ENCODE results near the gene CD151. TPM values are rescaled to one million over a fixed set of nuclear protein-coding genes. Genes with fewer than 3 reads are reported as not detected.

The CD151 gene
- total RNA-seq, 1 experiment from 2014 or later: 226 TPM

GRCh38 chr11:837189-837989 lies 4.6 kb downstream of the CD151 start:
- in situ Hi-C loops (cut with HindIII; ENCODE audit: low sequenced_read_pairs): no loop called here

GRCh38 chr11:837990-838307 lies 5.2 kb downstream of the CD151 start:
- no peak for DNase-seq (ENCODE audit: low spot score)
- in situ Hi-C loops (cut with HindIII; ENCODE audit: low sequenced_read_pairs): no loop called here

More at GRCh38 chr11:837189-837989, 4.6 kb downstream of the CD151 start:
- DNase-seq (ENCODE audit: low spot score): no peak

GRCh38 chr11:838441-839279 lies 5.9 kb downstream of the CD151 start:
- in situ Hi-C loops (cut with HindIII; ENCODE audit: low sequenced_read_pairs): no loop called here
- no peak for DNase-seq (ENCODE audit: low spot score)

- DNase-seq (ENCODE audit: low spot score): no peak
- in situ Hi-C loops (cut with HindIII; ENCODE audit: low sequenced_read_pairs): no loop called here
These were observed 6.5 kb downstream of the CD151 start for GRCh38 chr11:839280-839623.

- no peak for DNase-seq (ENCODE audit: low spot score)
- in situ Hi-C loops (cut with HindIII; ENCODE audit: low sequenced_read_pairs): no loop called here
These were observed 7.3 kb downstream of the CD151 start for GRCh38 chr11:839875-840617.

- no peak for DNase-seq (ENCODE audit: low spot score)
- in situ Hi-C loops (cut with HindIII; ENCODE audit: low sequenced_read_pairs): no loop called here
These were observed 9.2 kb downstream of the CD151 start for GRCh38 chr11:841981-842369.

- in situ Hi-C loops (cut with HindIII; ENCODE audit: low sequenced_read_pairs): no loop called here
- DNase-seq (ENCODE audit: low spot score): peak; percentile 84
These were observed 9.7 kb downstream of the CD151 start, which contains the start of the genes POLR2L and TSPAN4 for GRCh38 chr11:842370-843002. Gene POLR2L (minus strand): TSS chr11:842529. CDS start chr11:842508, 21 bp downstream. Gene TSPAN4 (plus strand): TSS chr11:842852. CDS start chr11:850305, 7,453 bp downstream.

- no peak for DNase-seq (ENCODE audit: low spot score)
- in situ Hi-C loops (cut with HindIII; ENCODE audit: low sequenced_read_pairs): no loop called here
These were observed 10.5 kb downstream of the CD151 start for GRCh38 chr11:843086-843734.

GRCh38 chr11:843818-844692 lies 11.3 kb downstream of the CD151 start:
- DNase-seq (ENCODE audit: low spot score): peak; percentile 65

GRCh38 chr11:844693-845644 lies 12.2 kb downstream of the CD151 start:
- in situ Hi-C loops (cut with HindIII; ENCODE audit: low sequenced_read_pairs): no loop called here
- peak; percentile 67 for DNase-seq (ENCODE audit: low spot score)

More at GRCh38 chr11:843818-844692, 11.3 kb downstream of the CD151 start:
- in situ Hi-C loops (cut with HindIII; ENCODE audit: low sequenced_read_pairs): no loop called here

GRCh38 chr11:845872-846495 lies 13.2 kb downstream of the CD151 start:
- no peak for DNase-seq (ENCODE audit: low spot score)
- in situ Hi-C loops (cut with HindIII; ENCODE audit: low sequenced_read_pairs): no loop called here

- in situ Hi-C loops (cut with HindIII; ENCODE audit: low sequenced_read_pairs): no loop called here
- no peak for DNase-seq (ENCODE audit: low spot score)
These were observed 13.8 kb downstream of the CD151 start for GRCh38 chr11:846496-847098.

- DNase-seq (ENCODE audit: low spot score): no peak
- in situ Hi-C loops (cut with HindIII; ENCODE audit: low sequenced_read_pairs): no loop called here
These were observed 15.1 kb downstream of the CD151 start for GRCh38 chr11:847876-848275.

- DNase-seq (ENCODE audit: low spot score): peak; percentile 64
These were observed 15.7 kb downstream of the CD151 start for GRCh38 chr11:848380-848931.

GRCh38 chr11:849104-849824 lies 16.5 kb downstream of the CD151 start:
- no peak for DNase-seq (ENCODE audit: low spot score)
- in situ Hi-C loops (cut with HindIII; ENCODE audit: low sequenced_read_pairs): no loop called here

More at GRCh38 chr11:848380-848931, 15.7 kb downstream of the CD151 start:
- in situ Hi-C loops (cut with HindIII; ENCODE audit: low sequenced_read_pairs): no loop called here
